Activated CD8-positive, alpha-beta memory T cell treated with anti-CD3 and anti-CD28 coated beads, Interleukin-2, amount 50 U/mL, for 1 hour (primary cell): ENCODE measurements around the gene SCAF11.

ENCODE experiments used
- DNase-seq: peaks from one replicate; pipeline ENCODE4 v3.0.0-alpha.2; 2020; ENCODE audit errors: extremely low read depth

Gene SCAF11

DNA sequence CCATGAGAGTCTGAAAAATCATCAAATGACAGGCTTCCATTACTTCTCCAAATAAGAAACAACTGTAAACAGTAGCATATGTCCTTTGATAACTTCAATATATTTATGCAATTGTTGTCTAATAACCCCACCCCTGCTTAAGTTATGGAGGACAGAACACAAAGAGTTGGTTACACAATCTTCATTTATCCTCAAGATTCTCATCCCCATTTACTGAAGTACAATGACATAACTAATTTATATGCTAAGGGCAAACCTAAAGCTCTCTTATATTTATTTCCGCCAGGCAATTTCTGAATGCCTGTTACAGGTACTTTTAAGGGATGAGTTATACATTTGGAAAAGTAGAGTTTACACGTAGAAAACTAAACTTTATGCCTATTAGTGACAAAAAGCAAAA is 12.3 kb downstream of the SCAF11 start:
- DNase-seq: no peak

DNA sequence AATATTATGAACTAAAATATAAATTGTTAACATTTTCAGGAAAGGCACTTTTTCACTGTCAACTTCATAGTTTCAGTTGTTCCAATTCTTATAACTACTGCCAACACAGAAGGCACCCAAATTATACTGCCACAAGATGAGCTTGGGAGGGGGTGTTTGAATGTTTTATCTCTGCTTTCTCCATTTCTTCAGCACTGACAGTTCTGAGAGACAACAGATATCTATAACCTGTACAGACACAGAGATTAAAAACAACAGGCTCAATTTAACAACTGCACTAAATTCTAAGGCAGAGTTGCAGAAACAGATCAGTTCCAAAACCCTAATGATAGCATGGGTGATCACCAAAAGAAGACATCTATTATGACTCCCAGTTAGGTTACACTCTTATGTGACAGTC is 12.8 kb downstream of the SCAF11 start:
- no peak for DNase-seq

DNA sequence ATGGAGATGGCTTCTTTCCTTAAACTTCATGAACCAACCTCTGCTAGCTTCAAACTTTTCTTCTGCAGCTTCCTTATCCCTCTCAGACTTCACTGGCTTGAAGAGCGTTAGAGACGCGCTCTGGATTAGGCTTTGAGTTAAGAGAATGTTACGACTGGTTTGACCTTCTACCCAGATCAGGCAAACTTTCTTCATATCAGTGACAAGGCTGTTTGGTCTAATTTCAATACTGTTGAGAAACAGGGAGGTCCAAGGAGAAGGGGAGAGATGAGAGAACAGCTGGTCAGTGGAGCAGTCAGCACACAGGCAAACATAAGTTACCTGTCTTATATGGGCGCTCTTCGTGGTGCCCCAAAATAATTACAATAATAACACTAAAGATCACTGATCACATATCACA is 14.9 kb downstream of the SCAF11 start:
- DNase-seq: no peak

DNA sequence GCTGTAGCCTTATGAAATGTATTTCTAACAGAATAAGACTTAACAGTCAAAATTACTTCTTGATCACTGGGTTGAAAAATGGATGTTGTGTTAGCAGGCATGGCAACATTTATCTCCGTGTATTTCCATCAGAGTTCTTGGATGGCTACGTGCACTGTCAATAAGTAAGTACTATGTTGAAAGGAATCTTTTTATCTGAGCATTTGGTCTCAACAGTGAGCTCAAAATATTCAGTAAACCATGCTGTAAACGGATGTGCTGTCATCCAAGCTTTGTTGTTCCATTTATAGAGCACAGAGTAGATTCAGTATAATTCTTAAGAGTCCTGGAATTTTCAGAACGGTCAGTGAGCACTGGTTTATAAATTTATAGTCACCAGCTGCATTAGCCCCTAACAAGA is 15.5 kb downstream of the SCAF11 start:
- DNase-seq: no peak

DNA sequence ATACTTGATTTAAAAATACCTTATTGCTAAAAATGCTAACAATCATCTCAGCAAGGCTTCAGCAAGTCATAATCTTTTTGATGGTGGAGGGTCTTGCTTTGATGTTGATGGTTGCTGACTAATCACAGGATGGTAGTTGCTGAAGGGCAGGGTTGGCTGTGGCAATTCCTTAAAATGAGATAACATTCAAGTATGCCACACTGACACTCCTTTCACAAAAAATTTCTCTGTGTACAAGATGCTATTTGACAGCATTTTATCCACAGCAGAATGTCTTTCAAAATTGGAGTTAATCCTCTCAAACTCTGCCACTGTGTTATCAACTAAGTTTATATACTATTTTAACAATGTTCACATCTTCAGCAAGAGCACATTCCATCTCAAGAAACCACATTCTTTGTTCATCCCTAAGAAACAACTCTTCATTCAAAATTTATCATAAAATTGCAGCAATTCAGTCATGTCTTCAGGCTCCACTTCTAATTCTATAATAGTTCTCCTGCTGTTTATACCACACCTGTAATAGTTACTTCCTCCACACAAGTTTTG is 16.1 kb downstream of the SCAF11 start:
- no peak for DNase-seq

DNA sequence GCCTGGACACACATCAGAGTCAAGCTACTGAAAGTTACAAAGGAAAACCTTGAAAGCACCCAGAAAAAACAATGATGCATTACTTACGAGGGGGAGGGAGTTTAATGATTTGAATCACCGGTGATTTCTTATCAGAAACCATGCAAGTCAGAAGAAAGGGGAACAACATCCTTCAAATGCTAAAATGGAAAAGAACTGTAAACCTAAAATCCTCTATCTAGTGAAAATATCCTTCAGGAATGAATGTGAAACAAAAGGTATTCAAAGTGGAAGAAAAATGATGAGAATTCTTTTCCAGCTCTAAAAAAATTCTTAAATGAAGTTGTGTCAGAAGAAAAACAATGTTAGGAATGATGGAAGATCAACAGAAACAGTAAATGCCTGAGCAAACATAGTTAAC is 16.8 kb downstream of the SCAF11 start:
- no peak for DNase-seq

DNA sequence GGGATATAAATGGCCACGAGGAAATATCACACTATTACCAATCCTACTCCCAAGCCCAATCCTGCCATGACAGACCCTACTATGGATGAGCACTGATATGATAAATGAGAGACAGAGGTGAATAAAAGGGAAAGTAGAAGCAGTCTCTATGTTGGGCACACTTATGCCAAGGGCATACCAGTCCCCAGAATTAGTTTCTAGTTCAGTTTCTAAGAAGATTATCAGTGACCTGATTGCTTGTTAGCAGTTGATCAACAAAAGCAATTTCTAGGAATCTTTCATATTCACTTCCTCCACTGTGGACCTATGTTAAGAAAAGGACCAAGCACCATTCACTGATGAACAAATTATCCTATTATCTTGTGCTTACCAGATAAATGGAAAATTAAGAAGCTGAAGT is 20.0 kb downstream of the SCAF11 start:
- DNase-seq: no peak

DNA sequence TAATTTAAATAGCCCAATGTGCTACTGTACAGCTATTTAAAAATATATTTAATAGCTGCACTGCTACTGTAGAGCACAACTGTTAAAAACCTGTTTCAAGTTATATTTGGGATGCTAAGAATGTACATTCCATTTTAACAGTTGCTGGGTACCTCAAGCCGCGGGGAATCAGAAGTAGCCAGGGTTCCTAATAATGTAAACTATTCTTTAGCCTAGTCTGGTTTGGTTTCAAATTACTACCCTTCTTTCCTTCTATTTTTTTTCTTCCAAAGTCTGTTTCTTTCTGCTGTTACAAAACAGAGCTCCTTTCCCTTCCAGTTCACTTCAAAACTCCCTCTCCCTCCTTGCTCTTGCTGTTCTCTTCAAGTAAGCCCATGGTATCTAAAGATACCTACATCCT is 21.3 kb downstream of the SCAF11 start:
- DNase-seq: no peak

DNA sequence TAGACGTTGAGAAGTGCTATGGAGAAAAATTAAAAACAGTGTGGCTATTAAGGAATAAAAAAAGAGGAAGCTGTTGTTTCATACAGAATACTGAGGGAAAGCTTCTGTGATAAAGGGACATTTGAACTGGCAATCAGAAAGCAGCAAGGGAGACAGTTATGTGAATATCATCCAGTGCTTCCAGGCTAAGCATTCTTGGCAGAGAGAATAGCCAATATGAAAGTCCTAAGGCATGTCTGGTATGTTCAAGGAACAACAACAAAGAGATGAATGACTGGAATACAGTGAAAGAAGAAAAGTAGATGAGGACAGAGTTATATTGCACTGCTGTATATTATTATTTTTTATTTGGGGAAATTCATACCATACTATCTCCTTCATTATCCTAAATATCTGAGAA is 23.9 kb downstream of the SCAF11 start:
- DNase-seq: no peak

DNA sequence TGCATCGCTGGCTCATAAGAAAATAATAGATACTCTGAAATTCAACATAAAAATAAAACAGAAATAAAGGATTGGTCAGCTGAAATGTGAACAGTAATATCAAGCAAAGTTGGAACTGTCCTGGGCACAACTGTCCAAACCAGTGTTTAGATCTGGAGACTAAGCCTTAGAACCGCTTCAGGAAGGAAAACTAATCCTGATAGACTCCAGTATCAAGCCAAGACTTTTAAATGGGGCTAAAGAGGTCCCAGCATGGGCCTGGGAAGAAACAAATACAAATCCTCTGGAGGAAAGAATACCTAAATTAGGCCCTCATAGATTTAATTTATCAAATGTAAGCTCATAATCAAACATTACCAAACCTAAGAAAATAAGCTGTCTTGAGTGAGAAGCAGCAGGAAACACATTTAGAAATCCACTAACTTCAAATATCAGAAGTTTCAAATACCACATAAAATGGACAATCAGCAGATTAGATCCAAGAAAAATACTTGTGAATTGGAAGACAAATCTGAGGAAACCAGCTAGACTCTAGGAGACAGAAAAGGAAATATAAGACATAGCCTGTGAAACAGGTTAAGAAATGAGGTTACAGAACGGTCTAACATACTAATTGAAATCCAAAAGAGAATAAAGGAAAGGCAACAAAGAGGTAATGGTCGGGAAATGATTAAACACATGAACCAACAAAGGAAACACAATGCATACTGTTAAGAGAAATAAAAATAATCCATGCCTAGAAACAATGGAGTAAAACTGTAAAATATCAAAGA is 27.6 kb downstream of the SCAF11 start:
- no peak for DNase-seq

DNA sequence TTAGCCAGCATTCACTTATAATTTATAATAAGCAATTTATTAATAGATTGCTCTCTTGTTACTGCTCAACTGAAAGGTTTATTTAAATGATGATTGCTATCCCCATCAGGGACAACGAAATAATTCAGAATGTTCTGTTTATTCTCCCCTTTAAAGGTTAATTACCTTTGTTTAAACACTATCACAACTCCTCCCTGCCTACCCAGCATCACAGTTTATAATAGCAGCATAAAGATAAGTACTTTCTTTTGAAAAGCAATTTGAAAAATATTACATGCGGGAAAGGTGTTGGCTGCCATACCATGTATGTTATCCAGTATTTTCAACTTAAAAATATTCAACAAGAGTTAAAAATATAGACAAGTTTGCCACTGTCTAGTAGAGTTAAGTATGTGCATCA is 30.6 kb downstream of the SCAF11 start:
- no peak for DNase-seq

DNA sequence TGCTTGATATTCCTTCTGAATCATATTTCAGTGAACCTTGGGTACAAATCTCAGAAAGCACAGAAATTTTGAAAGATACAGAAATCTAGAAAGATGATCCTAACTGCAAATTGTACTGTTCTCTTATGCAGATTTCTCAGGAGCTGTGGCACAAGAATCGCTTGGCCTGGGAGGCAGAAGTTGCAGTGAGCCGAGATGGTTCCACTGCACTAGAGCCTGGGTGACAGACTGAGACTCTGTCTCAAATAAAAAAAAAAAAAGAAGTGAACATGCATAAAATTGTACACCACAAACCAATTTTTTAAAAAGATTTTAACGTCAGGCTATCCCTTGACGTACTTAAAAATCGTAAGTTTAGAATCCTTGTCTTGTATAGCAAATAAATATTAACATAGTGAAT is 31.3 kb downstream of the SCAF11 start:
- DNase-seq: no peak

DNA sequence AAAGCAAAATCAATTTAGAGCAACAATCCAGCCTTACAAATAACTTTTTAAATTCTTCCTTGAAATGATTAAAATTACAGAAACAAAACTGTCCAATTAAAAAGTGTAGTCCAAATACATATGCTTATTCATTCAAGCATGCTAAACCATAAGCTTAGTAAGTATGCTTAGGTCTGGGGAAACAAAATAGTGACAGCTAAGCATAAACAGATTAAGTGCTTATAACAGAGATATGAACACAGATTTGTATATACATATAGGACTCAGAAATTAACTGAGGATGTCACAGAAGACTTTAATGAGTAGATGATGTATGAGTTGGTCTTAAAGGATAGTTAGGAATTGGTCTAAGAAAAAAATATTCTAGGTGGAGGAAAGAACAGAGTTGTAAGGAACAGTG is 41.8 kb downstream of the SCAF11 start:
- DNase-seq: no peak

DNA sequence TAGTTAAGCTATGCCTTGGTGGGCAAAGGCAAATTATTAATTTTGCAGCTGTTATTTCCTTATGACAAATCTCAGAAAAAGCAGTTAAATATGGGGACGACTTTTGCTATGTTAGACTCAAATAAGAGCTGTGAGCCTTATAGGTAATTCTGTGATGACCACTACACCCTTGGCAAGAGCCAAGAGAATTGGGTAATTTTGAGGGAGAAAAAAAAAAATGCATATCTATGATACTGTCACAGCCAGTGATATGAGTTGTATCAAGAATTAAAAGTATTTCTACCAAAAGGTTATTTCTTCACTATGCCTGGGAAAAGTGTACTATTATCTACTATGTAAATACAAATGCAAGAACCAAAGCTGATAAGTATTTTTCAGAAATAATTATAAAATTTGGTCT is 43.9 kb downstream of the SCAF11 start:
- DNase-seq: no peak

DNA sequence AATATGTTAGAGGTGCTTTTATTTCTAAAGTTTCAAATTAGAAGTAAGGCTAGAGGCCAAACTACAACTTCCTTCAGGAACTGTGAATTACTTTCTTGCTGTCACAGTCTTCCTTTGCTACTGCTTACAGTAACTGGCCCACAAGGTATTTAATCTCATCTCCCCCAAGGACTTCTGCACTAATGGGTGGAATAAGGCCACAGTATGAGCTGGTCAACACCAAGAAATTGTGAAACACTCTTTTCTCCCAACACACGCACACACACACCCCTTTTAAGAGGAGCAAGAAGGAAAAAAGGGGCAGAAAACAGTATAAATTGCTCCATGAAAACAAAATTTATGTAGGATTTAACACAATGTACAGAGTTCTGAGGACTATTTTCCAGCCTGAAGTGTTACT is 45.6 kb downstream of the SCAF11 start:
- DNase-seq: no peak

DNA sequence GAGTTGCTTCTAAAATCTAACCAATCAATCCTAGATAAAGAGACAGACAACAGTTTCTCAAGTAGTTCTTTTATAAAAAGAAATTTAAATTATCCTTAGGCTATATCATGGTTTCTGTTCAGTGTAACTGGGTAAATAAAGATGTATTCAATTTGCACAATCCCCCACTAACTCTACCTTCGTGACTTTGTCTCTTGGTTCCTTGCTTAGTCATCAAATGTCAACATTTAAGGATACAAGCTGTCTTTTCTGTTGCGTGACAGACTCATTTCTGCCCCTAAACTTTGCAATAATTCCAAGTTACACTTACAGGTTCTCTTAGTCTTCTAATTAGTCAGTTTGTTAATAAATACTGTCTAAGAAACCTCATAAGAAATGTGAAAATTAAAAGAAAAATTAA is 50.6 kb downstream of the SCAF11 start:
- DNase-seq: no peak

DNA sequence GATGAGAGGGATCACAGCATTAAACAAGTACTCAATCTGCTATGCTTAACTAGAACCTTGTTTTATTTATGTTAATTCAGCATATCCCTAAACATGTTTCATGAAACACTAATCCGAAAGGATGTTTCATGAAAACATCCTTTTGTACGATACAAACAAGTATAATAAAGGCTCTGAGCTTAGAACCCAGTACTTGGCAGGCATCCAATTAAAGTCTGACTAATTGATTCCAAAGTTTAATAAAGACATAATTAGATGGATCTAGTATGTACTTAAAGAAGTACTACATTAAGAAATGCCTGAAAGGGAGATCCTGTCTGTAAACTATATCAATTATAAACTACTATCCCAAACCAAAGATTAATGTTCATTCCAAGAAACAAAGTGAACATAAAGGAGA is 51.8 kb downstream of the SCAF11 start:
- DNase-seq: no peak

DNA sequence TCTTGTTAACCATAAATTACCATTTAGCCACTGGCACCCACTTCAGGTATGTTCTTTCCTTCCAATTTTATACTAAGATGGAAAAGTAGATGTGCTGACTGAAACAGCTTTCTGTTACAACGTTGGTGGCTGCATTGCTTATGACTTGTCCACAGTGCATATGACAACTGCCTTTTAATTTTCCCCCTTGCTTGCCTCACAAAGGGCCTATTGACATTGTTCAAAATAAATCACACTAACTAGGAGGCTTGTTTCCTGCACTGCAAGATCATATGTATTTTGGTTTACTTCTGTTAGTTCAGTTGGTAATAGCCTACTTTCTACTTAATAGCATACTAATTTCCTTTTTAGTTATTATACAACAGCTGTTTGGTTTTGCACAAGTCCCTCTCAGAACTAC is 55.4 kb downstream of the SCAF11 start:
- DNase-seq: no peak

DNA sequence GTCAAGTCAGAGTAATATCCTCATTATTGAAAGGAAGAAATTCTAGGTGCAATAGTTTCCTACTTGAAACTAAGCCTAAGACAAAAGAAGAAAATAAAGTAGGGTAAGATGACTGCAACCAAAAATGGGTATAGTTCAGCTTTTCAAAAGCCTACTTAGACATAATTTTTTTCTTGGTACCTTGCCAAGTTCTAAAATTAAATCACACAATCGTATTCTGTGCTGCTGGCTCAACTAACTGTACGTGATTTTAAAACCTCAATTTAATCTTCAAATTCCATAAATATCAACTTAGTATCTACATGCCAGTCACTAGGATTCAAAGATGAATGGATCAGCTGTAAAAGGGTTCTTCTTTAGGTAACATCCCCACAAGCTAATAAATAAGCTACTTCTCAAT is 56.9 kb downstream of the SCAF11 start:
- DNase-seq: no peak

DNA sequence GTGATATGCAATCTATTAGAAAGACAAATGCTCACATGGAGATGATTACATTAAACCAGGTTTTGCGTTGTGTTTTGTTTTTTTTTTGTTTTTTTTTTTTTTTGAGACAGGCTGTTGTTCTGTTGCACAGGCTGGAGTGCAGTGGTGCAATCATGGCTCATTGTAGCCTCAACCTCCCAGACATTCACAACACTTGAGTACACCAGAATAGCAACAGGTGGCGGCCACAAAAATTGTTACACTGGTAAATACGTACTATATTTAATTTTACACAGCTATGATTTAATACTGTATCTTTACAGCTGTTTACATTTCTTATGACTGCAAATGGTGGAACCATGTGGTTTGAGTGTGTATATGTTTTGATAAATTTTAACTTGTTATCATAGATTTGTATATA is 60.0 kb downstream of the SCAF11 start:
- DNase-seq: no peak

DNA sequence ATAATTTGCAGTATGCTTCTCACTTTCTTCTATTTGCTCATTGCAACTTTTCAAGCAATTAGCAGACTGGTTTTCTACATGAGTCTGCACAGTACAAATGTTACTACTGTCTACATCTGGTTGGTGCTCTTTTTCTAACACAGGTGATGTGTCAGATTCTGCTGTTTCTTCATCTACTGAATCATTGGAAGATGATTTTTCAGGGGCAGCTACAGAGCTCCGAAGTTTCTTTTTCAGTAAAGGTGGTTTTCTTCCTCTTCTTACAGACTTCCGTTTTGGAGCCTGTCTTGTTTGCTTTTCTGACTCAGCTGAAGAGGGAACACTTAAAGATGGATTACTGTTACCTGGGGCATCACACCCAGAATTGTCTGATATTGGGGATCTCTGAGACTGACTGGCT is 62.1 kb downstream of the SCAF11 start:
- DNase-seq: no peak

DNA sequence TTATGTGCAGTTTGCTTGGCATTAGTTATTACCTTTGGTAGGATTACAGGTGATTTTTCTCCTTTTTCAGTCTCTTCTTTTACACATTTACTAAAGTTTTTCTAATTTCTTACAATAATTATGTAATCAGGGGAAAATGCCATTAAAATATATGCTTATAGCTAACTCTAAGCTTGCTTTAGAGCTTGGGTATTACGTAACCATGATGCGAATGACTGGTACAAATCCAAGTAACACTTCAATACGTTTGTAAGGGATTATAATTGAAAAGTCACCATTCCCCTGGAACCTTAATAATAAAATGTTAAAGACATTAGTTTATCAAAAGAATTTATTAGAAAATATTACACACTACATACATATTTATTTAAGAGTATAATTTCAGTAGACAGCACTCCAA is 71.6 kb downstream of the SCAF11 start:
- DNase-seq: no peak

DNA sequence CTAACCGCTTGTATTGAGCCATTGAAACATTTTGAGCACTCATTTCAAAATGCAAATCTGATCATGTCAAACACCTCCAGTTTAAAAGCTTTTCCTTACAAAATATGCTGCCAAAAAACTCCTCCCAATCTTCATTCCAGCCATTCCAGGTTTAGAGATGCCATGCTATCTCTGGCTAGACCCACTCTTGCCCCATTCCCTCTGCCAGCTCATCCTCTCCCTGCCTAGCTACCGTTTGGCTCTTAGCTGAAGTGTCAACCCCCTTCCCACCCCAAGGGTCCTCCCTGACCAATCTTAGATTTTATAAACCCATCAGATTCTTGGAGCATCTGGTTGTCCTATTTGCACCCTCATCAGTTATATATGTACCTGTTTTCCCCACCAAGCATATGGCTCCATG is 75.0 kb downstream of the SCAF11 start:
- no peak for DNase-seq

DNA sequence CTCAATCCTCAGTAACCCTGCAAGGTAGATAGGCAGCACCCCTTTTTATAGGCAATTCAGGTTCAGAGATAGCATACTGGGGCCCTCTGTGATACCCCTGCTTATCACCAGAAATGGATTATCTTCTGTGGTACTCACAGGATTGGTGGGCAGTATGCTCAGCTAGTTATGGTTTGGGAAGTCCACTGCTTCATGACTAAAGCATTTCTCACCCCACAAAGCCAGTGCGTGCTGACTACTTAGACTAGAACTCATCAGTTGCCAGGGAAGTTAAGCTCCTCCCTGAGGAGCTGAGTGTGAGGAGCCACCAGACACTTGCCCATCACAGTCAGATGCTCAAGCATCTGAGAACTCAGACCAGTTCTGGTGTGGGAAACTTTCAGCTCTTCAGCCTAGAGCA is 76.3 kb downstream of the SCAF11 start:
- DNase-seq: no peak
